Body of pancreas (tissue), 4 donors: ENCODE data around the gene IL1RN. TPM values are rescaled to one million over a fixed set of nuclear protein-coding genes. Genes with fewer than 3 reads are reported as not detected.

Experiments
- ATAC-seq: fragments of 150-250 bp; one replicate; pipeline ENCODE4 v1.9.1; 2016
- DNase-seq, 4 donors: peaks; one replicate each; pipeline ENCODE4 v3.0.0-alpha.2; 2019
- H3K27ac ChIP-seq, 4 donors: fragments of 200-600 bp; sonication (generic); 1 replicate in 3 of 4; 2 replicates in 1 of 4; pipeline versions ENCODE4 v1.5.1 to v1.6.1; 2016 to 2019; ENCODE audit warnings: mild to moderate bottlenecking in 1 of 4, mixed read lengths in 1 of 4, moderate library complexity in 1 of 4
- H3K27me3 ChIP-seq, 2 donors: fragments of 200-600 bp; sonication (generic); one replicate each; pipeline ENCODE4 v1.6.0; 2016; ENCODE audit warnings: mild to moderate bottlenecking in 1 of 2
- H3K36me3 ChIP-seq, 2 donors: fragments of 200-600 bp; sonication (generic); replicated peaks in 1 of 2; 2 replicates each; pipeline ENCODE4 v1.5.1; 2016; ENCODE audit warnings: low read depth in 2 of 2; ENCODE audit not compliant: insufficient read depth in 1 of 2
- H3K4me1 ChIP-seq: fragments of 200-600 bp; sonication (generic); one replicate; pipeline ENCODE4 v1.6.0; 2016
- H3K4me3 ChIP-seq, 2 donors: fragments of 200-600 bp; sonication (generic); 1 replicate in 1 of 2; 2 replicates in 1 of 2; pipeline ENCODE4 v1.5.1; 2016 to 2019
- H3K9me3 ChIP-seq, 3 donors: fragments of 200-600 bp; sonication (generic); 1 replicate in 2 of 3; 2 replicates in 1 of 3; pipeline ENCODE4 v1.5.1; 2016
- CTCF ChIP-seq, 7 experiments: fragments of 450-650 bp in 4 of 7; fragments of 200-600 bp in 3 of 7; sonication (generic) in 3 of 7; IDR thresholded peaks; one replicate each; pipeline ENCODE4 v1.5.1; 2016 to 2019; ENCODE audit warnings: antibody characterized with exemption in 7 of 7
- POLR2A ChIP-seq, 3 donors: fragments of 450-650 bp; IDR thresholded peaks; one replicate each; pipeline ENCODE4 v1.6.1; 2016; ENCODE audit warnings: antibody characterized with exemption in 3 of 3, mild to moderate bottlenecking in 2 of 3
- WGBS, 2 donors: methylation state at CpG; one replicate each; pipeline ENCODE4 v1.1.5; 2017; 5-methylcytosine and 5-hydroxymethylcytosine counted together
- intact Hi-C: fragments of 100-400 bp; cut with DNase I; formaldehyde crosslinking; loops from one replicate; pipeline ENCODE4 v1.15.1; 2023
- total RNA-seq, 2 donors: library from RNA; depleted of rRNA; stranded (reverse); fragments of >200 nt; gene quantifications; one replicate each; pipeline ENCODE4 v1.1.0, GENCODE V29; 2016

IL1RN gene
- total RNA-seq, 2 donors from 2014 or later = 0.78 TPM; not detected in 1

- WGBS, 2 donors = 70 to 89% methylated on average over 13 to 14 of the region's 14 CpGs
- DNase-seq = peak in 3 of 4 donors; percentile 24 to 65 (median 31)
- H3K27ac ChIP-seq = peak within 1 kb of the TSS in 1 of 4 donors; percentile 22
Observed at GRCh38 chr2:113173542-113174375, 46.4 kb downstream of the IL1RN start, which contains the start of gene PSD4. PSD4 (plus strand) TSS chr2:113173971; CDS start chr2:113182457, 8,486 bp downstream.

GRCh38 chr2:113174376-113174750, 47.0 kb downstream of the IL1RN start:
- H3K4me1 ChIP-seq = no peaks in the 10 kb centered on the region
- no peak for TF ChIP-seq POLR2A (IDR thresholded peaks at IDR 0.05)
- TF ChIP-seq CTCF (IDR thresholded peaks at IDR 0.05) = no peak
- no peaks in the 10 kb centered on the region for H3K36me3 ChIP-seq
- WGBS, 2 donors = 58 to 86% methylated on average over 3 of the region's 3 CpGs
- H3K27ac ChIP-seq = peak overlapping the region in 1 of 4 donors; percentile 22
- no peak for DNase-seq
- ATAC-seq = no peak
- intact Hi-C loops = no loop called here
- no peaks in the 10 kb centered on the region for H3K9me3 ChIP-seq
- H3K27me3 ChIP-seq = no peaks in the 10 kb centered on the region
- no peak overlapping the region for H3K4me3 ChIP-seq

More at GRCh38 chr2:113173542-113174375, 46.4 kb downstream of the IL1RN start, which contains the start of gene PSD4:
- TF ChIP-seq POLR2A (IDR thresholded peaks at IDR 0.05) (peak in 1 of 3 donors; percentile 26), CTCF (IDR thresholded peaks at IDR 0.05) (no peak)
- Histone ChIP-seq H3K27me3 (no peaks in the 10 kb centered on the region), H3K9me3 (no peaks in the 10 kb centered on the region), H3K4me3 (no peak within 1 kb of the TSS), H3K4me1 (peaks cover 5% of the 10 kb centered on the region), H3K36me3 (no peaks in the 10 kb centered on the region)
- intact Hi-C loops = no loop called here
- no peak for ATAC-seq

GRCh38 chr2:113175042-113175628, 47.7 kb downstream of the IL1RN start:
- H3K9me3 ChIP-seq = no peaks in the 10 kb centered on the region
- 63 to 92% methylated on average over 8 of the region's 8 CpGs for WGBS, 2 donors
- H3K27me3 ChIP-seq = no peaks in the 10 kb centered on the region
- H3K4me1 ChIP-seq = peaks cover 6% of the 10 kb centered on the region
- H3K27ac ChIP-seq = no peak overlapping the region
- no peaks in the 10 kb centered on the region for H3K36me3 ChIP-seq
- ATAC-seq (no peak), DNase-seq (peak in 1 of 4 donors; percentile 24)
- TF ChIP-seq POLR2A (IDR thresholded peaks at IDR 0.05) (no peak), CTCF (IDR thresholded peaks at IDR 0.05) (no peak)
- intact Hi-C loops = no loop called here
- no peak overlapping the region for H3K4me3 ChIP-seq

- intact Hi-C loops = no loop called here
- Histone ChIP-seq H3K9me3 (no peaks in the 10 kb centered on the region), H3K4me3 (no peak overlapping the region), H3K36me3 (no peaks in the 10 kb centered on the region), H3K27ac (no peak overlapping the region), H3K4me1 (peaks cover 15% of the 10 kb centered on the region), H3K27me3 (no peaks in the 10 kb centered on the region)
- no peak for TF ChIP-seq CTCF (IDR thresholded peaks at IDR 0.05)
- TF ChIP-seq POLR2A (IDR thresholded peaks at IDR 0.05) = no peak
- WGBS, 2 donors = 57 to 62% methylated on average over 10 to 11 of the region's 11 CpGs
- no peak for ATAC-seq
- no peak for DNase-seq
Observed at GRCh38 chr2:113175736-113176695, 48.6 kb downstream of the IL1RN start.
